ENCODE data around the gene SCAMP5.

DNA sequence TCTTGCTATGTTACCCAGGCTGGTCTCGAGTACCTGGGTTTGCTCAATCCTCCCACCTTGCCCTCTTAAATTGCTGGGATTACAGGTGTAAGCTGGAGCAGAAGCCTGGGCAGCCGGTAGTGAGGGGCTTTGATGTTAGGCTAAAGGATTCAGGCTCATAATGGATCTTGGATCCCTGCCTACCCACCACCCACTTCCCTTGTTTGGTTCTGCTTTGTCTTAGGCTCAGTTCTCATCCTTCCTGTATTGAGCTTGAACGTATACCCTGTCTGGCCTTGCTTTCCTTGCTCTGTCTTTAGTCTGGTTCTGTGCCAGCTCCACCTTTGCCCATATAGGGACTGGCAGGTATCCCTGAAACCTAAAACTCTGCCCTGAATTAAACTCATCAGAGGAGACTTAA, 29.7 kb downstream of the SCAMP5 start:
- TF ChIP-seq USF2 (IDR thresholded peaks at IDR 0.05; ENCODE audit: low read depth, low read length): no peak
- no peak for TF ChIP-seq CTCF (conservative IDR thresholded peaks at IDR 0.05; ENCODE audit: low read depth, low read length)
- no peak for TF ChIP-seq MXI1 (IDR thresholded peaks at IDR 0.05; ENCODE audit: borderline replicate concordance, low read depth, low read length)
- no peak for TF ChIP-seq POLR2A (IDR thresholded peaks at IDR 0.05; ENCODE audit: low read depth, low read length)
- TF ChIP-seq FOS (IDR thresholded peaks at IDR 0.05; ENCODE audit: low read depth, low read length): no peak
- no peak for TF ChIP-seq RAD21 (IDR thresholded peaks at IDR 0.05; ENCODE audit: low read length)
- no peak for TF ChIP-seq BHLHE40 (IDR thresholded peaks at IDR 0.05; ENCODE audit: low read depth, low read length)
- no peak for TF ChIP-seq RCOR1 (IDR thresholded peaks at IDR 0.05; ENCODE audit: insufficient replicate concordance, low read length)
- no peak for TF ChIP-seq MAZ (IDR thresholded peaks at IDR 0.05; ENCODE audit: borderline replicate concordance, low read depth, low read length)
- no peak for TF ChIP-seq MAFK (IDR thresholded peaks at IDR 0.05; ENCODE audit: low read depth, low read length)
- TF ChIP-seq ELK1 (IDR thresholded peaks at IDR 0.05; ENCODE audit: borderline replicate concordance, low read depth, low read length): no peak
